ENCODE measurements around the gene MKLN1. TPM values are rescaled to one million over a fixed set of nuclear protein-coding genes. Genes with fewer than 3 reads are reported as not detected.

MKLN1 gene
- polyA plus RNA-seq, 1 of the 3 experiments (the other 2 are of a cell fraction): 11.0 TPM

GRCh38 chr7:131466735-131467365, 139.2 kb downstream of the MKLN1 start:
- Histone ChIP-seq H3K27ac (ENCODE audit: low read depth in 2 of 2, low read length in 1 of 2) (no peak overlapping the region), H2AFZ (ENCODE audit: low read depth) (no peak overlapping the region), H3K9ac (no peak overlapping the region), H3K9me2 (no peaks in the 10 kb centered on the region), H3K4me2 (no peak overlapping the region), H3K79me2 (ENCODE audit: insufficient read depth) (no peaks in the 10 kb centered on the region), H4K20me1 (ENCODE audit: insufficient read depth) (no peaks in the 10 kb centered on the region), H3K27me3 (ENCODE audit: insufficient read depth) (no peaks in the 10 kb centered on the region), H3K9me3 (no peaks in the 10 kb centered on the region), H3K4me1 (ENCODE audit: control insufficient read depth in 1 of 2, insufficient read depth in 2 of 2, low read depth in 1 of 2, low read length in 1 of 2) (no peaks in the 10 kb centered on the region), H3K36me3 (replicated peaks in 1 of 2; ENCODE audit: control insufficient read depth in 1 of 2, insufficient read depth in 2 of 2, low read length in 1 of 2) (peaks cover 78 to 92% of the 10 kb centered on the region in 2 experiments), H3K4me3 (ENCODE audit: low read depth in 2 of 2, low read length in 1 of 2) (no peak overlapping the region), H3F3A (replicated peaks; ENCODE audit: insufficient read depth) (peaks cover 29% of the 10 kb centered on the region)
- CTCF ChIA-PET: interaction anchor here (0.9 to 2.7 kb wide), 5 partner anchors 11 to 47 kb away, joined by 3 to 9 read pairs (median 4); no protein-coding TSS in a partner anchor
- TF ChIP-seq FOXM1 (IDR thresholded peaks at IDR 0.05; ENCODE audit: low read depth) (no peak), ZBTB33 (IDR thresholded peaks at IDR 0.05; ENCODE audit: borderline replicate concordance, low read depth) (no peak)
- DNase-seq: no peak
- 93% methylated on average over 12 of the region's 12 CpGs for WGBS (ENCODE audit: low lambda C conversion rate)
- POLR2A ChIA-PET: no interaction called here

- Histone ChIP-seq H3K36me3 (replicated peaks in 1 of 2; ENCODE audit: control insufficient read depth in 1 of 2, insufficient read depth in 2 of 2, low read length in 1 of 2) (peaks cover 83 to 85% of the 10 kb centered on the region in 2 experiments), H3K4me3 (ENCODE audit: low read depth in 2 of 2, low read length in 1 of 2) (no peak overlapping the region), H3K9me3 (no peaks in the 10 kb centered on the region), H3K27me3 (ENCODE audit: insufficient read depth) (no peaks in the 10 kb centered on the region), H2AFZ (ENCODE audit: low read depth) (no peak overlapping the region), H4K20me1 (ENCODE audit: insufficient read depth) (no peaks in the 10 kb centered on the region), H3F3A (replicated peaks; ENCODE audit: insufficient read depth) (peaks cover 33% of the 10 kb centered on the region), H3K4me1 (ENCODE audit: control insufficient read depth in 1 of 2, insufficient read depth in 2 of 2, low read depth in 1 of 2, low read length in 1 of 2) (no peaks in the 10 kb centered on the region), H3K27ac (ENCODE audit: low read depth in 2 of 2, low read length in 1 of 2) (no peak overlapping the region), H3K9ac (no peak overlapping the region), H3K79me2 (ENCODE audit: insufficient read depth) (no peaks in the 10 kb centered on the region), H3K9me2 (no peaks in the 10 kb centered on the region), H3K4me2 (no peak overlapping the region)
- no peak for TF ChIP-seq TEAD4 (IDR thresholded peaks at IDR 0.05; ENCODE audit: borderline replicate concordance, insufficient read depth)
- no peak for TF ChIP-seq SIN3A (IDR thresholded peaks at IDR 0.05; ENCODE audit: borderline replicate concordance, low read depth, low read length)
- TF ChIP-seq NFIC (IDR thresholded peaks at IDR 0.05; ENCODE audit: borderline replicate concordance): no peak
- TF ChIP-seq TAF1 (IDR thresholded peaks at IDR 0.05; ENCODE audit: borderline replicate concordance, low read depth, low read length): no peak
- no peak for TF ChIP-seq YY1 (IDR thresholded peaks at IDR 0.05; ENCODE audit: low read depth)
- no peak for TF ChIP-seq MEF2A (IDR thresholded peaks at IDR 0.05; ENCODE audit: borderline replicate concordance, low read depth)
- no peak for TF ChIP-seq CHD2 (IDR thresholded peaks at IDR 0.05; ENCODE audit: low read length, partially characterized antibody)
- TF ChIP-seq ZBTB33 (IDR thresholded peaks at IDR 0.05; ENCODE audit: borderline replicate concordance, low read depth): no peak
- no peak for TF ChIP-seq TCF12 (IDR thresholded peaks at IDR 0.05)
- TF ChIP-seq SMC3 (IDR thresholded peaks at IDR 0.05; ENCODE audit: low read depth, low read length): no peak
- TF ChIP-seq CTCF (IDR thresholded peaks at IDR 0.05): no peak
- no peak for TF ChIP-seq FOXM1 (IDR thresholded peaks at IDR 0.05; ENCODE audit: low read depth)
- 98% methylated on average over 5 of the region's 5 CpGs for WGBS (ENCODE audit: low lambda C conversion rate)
- CTCF ChIA-PET: interaction anchor here (0.6 to 2.7 kb wide), 6 partner anchors 12 to 428 kb away, joined by 3 to 9 read pairs (median 3); no protein-coding TSS in a partner anchor
- DNase-seq: no peak
- POLR2A ChIA-PET: no interaction called here
These were observed 140.1 kb downstream of the MKLN1 start for GRCh38 chr7:131467788-131468187.

Measured in SK-N-SH (cell line).